ENCODE results near the gene BBS12.

Gene BBS12

DNA sequence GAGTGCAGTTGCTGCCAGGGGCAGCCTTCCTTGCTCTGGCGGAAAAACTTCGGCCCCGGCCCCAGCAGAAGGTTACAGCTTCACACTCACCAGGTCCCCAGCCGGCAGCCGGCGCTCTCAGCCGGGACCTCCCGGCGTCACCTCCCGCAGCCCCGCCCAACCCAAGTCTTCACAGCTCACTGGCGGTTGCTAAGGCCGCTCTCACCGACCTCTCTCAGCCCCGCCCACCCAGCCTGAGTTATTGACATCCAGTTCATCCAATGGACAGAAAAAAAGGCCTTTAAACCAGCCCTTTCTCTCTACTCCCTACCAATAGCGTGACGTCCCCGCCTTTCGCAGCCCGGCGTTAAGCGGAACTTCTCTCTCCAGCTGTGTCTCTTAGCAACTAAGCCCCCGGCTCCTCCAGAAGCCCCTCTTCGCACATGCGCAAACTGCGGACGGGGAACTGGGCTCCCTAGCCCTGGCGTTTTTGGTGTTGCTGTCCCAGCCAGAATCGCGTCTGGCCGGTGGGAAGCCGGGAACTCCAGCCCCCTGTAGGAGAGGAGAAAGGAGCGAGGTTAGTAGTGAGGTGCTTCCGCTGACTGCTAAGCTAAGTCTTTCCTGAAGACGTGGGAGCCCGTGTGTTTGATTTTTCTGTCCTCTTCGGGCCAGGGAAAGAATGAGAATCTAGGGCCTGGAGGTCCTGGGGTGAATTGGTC, at the start of gene BBS12:
Gene BBS12, plus strand, starts transcription at position 376 of the 698 bp plus-strand sequence. CDS start 9,189 bp downstream, outside the sequence.
- DNase-seq = peak; percentile 88 to 89

DNA sequence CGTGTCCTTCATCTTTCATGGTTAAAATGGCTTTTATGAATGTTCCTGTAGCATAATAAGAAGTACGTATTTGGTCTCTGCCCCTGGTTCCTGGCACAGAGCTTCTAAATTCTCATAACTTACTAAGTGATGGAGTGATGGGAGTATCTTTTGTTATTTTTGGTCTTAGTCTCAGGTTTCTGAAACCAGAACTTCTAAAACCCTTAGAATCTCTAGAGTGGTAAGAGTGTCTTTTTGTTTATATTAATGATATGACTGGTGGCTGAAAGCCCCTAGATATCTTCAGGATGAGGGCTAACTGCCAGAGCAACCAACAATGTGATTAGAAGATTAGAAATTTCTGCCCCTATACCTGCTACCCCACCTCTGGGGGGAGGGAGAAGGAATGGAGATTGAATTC, 45.8 kb upstream of the BBS12 start:
- no peak for DNase-seq

DNA sequence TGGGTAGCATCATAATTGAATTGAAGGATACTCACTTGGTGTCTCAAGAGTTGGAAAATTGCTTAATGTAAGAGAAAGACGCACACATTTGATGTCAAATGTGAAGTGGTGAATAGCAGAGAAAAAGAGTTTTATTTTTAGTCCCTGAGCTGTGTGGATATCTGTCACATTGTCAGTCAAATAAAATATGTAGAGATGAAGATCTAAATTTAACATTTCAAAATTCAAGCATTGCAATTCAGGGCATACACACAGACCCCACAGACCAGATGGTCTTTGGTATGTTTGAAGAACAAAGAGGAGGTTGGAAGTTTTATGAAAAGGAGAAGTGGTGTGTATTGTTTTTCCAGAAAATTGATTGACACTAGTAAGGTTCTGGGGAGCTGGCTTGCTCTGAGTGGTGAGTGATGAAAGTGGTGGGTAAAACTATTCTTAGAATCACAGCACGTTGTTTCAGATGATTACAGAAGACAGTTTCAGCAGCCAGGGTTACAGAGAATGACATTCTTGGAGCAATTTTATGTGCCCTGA, 44.9 kb upstream of the BBS12 start:
- DNase-seq = no peak

DNA sequence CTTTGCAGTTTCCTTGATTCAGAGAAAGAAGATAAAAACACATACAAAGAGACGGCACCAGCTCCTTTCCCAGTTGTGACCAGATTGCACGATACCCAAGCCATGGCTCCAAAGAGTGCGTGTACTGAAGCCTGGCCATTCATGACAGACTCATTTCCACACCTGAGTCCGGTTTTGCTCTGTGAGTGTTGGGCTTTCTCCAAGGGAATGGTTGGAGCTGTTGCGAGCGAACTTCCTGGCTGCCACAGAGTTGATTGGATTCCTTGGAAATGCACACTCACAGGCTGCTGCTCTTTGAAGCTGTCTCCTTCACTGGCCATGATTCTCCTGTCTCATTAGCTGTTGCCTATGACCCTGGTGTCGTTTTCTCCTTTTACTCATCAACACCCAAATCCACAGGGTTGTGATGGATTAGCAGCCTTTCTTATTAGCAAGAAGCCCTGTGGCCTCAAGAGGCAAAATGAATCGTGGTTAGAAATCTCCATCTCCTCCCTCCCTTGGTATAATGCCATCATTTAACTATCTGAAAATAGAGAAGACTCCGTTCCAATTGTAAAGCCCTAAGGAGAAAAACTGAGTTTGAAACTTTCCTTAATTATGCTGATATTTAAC, 43.9 kb upstream of the BBS12 start:
- no peak for DNase-seq

GRCh38 chr4:122689972-122690371, 42.5 kb upstream of the BBS12 start:
- no peak for DNase-seq

DNA sequence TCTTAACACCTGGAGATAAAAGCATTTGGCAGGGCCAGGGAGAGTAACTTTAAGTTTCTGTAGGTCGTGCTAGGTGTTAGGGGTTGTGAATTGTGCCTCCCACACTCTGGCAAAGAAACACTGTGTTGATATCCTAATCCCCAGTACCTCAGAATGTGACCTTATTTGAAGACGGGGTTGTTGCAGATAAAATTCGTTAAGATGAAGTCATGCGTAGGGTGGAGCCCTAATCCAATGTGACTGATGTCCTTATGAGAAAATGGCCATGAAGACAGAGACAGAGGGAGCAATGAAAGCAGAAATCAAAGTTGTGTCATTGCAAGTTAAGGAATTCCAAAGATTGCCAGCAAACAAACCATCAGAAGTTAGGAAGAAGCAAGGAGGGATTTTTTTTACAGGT, 40.5 kb upstream of the BBS12 start:
- no peak for DNase-seq

GRCh38 chr4:122692641-122693520, 39.6 kb upstream of the BBS12 start:
- no peak for DNase-seq

DNA sequence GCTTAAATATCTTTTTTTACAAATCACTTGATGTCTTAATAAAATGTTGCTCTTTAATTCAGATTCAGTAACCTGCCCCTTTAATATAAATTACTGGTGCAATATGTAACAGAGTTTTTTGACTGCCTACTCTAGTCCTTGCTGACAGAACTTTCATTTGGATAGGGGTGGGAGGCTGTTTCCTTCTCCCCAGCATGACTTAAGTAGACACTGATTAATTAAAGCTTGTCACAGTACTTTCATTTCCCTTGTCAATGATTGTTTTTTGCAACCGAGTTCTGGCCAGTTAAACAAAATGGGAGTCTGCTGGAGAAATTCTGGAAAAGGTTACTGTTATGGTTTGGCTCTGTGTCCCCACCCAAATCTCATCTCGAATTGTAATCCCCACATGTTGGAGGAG, 37.3 kb upstream of the BBS12 start:
- DNase-seq = no peak

- DNase-seq = peak in 1 of 2 experiments; percentile 31
These were observed 32.3 kb upstream of the BBS12 start for GRCh38 chr4:122700178-122700725.

DNA sequence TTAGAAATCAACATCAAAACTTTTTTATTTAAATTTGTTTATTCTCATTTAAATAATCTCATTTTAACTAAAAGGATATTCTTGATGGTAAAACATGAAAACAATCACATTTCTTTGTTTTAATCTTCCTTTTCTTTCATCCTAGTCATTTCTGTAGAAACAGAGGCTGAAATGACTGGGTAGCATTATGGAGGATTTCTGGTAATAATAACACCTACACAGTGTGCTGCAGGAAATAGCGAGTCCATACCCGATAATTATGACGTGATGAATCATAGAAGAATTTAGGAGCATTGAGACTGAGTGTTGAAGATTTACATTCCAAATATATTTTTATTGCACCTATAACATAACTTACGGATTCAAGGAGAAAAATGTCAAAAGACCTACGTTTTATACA, 31.4 kb upstream of the BBS12 start:
- DNase-seq = no peak

DNA sequence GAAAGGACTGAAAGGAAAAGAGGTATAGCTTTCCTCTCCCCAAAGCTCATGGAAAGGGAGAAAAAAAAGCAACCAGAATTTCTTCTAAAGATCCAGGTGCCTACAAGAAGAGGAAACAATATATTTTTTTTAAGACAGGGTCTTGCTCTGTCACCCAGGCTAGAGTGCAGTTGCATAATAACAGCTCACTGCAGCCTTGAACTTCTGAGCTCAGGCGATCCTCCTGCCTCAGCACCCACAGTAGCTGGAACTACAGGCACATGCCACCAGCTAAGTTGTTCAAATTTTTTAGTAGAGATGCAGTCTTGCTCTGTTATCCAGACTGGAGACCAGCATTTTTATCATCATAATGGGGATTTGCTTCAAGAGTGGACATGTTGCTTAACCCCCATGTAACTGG, 30.5 kb upstream of the BBS12 start:
- DNase-seq = no peak

- DNase-seq = no peak
These were observed 29.6 kb upstream of the BBS12 start for GRCh38 chr4:122702939-122703338.

GRCh38 chr4:122703868-122704267, 28.6 kb upstream of the BBS12 start:
- DNase-seq = no peak

DNA sequence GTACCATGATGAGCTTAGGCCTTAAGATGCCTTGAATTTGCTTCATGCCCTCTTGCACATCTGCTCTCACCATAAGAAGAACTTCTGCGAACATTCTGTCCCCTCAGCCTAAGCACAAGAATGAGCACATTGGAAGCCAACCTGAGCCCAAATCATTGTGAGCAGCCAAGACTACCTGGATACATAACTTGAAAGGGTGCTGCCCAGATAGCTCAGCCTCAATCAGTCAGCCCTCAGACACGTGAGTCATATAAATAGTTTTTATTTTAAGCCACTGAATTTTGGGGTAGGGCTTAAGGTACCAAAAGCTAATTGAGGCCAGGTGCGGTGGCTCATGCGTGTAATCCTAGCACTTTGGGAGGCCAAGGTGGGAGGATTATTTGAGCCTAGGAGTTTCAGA, 27.5 kb upstream of the BBS12 start:
- DNase-seq = no peak

DNA sequence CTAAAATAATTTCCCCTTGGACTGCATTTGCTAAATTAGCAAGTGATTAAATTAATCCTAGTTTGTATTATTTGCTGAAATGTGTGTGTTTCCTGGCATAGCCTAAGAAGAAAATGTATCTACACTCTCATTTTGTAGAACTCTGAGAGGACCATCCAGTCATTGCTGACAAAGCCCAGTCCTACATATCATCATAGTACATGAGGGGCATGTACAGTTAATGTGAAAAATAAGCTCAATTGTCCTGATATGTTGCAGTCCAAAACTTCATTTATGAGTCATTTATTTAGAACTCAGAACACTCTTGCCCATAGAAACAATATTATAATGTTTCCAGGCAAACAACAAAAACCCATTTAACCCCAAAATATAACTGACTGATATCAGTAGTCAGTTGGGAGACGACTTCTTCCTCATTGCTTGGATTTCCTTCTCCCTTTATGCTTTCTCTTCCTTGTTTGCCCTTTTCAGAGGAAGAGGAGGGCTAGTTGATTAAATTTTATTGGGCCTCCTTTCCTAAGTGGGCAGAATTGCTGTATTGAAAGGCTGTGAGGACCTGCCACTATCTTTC, 26.9 kb upstream of the BBS12 start:
- DNase-seq = no peak

- DNase-seq = no peak
These were observed 26.0 kb upstream of the BBS12 start for GRCh38 chr4:122706511-122706910.

GRCh38 chr4:122707497-122707896, 25.0 kb upstream of the BBS12 start:
- no peak for DNase-seq

GRCh38 chr4:122709236-122709635, 23.3 kb upstream of the BBS12 start:
- DNase-seq = no peak

DNA sequence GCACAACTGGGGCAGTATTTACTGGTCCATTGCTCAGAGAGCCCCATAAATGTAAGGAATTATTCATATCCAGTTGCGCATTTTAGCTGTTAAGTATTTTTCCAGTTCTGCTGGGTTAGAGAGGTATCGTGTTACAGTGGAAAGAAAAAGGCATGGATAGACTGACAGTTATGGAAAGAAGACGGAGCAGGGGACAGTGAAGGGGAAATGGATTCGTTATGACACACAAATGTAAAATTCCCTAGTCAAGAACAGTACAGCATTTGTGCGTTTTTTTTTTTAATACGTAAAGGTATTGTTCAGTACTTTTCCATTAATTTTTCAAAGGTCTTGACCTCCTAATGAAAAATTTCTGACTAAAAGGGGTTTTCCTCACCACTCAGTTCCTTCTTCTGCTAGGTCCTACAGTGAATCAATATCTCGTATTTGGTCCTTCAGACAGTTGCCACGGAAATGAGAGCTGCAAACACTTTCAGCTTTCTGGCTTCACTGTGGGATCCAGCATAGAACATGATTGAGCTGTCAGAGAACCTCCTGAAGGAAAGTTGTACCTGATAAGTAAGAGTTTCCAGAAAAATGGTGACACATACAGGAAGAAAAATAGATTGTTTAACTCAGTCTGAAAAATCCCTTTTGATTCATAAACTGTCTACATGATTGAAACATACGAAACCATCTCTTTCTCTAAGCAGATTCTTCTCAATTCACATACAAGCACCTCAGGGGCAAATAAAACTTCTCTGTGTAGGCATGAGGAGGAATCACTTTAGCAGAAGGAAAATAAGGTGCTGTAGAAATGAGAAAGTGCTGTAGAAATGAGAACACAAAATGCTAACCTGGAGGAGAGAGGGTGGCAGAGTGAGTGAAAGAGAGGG, 21.8 kb upstream of the BBS12 start:
- no peak for DNase-seq

DNA sequence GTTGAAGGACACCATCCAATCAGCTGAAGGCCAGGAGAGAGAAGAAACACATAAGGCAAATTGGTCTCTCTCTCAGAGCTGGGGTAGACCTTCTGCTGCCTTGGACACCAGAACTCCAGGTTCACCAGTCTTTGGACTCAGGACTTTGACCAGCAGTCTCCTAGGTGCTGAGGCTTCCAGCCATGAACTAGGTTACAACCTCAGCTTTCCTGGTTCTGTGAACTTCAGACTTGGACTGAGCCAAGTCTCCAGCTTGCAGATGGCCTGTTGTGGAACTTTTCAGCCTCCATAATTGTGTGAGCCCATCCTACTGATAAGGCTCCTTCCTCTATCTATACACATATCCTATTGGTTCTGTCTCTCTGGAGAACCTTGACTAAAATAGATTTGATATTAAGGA, 20.6 kb upstream of the BBS12 start:
- DNase-seq = no peak

- DNase-seq = no peak
These were observed 19.7 kb upstream of the BBS12 start for GRCh38 chr4:122712782-122713181.

DNA sequence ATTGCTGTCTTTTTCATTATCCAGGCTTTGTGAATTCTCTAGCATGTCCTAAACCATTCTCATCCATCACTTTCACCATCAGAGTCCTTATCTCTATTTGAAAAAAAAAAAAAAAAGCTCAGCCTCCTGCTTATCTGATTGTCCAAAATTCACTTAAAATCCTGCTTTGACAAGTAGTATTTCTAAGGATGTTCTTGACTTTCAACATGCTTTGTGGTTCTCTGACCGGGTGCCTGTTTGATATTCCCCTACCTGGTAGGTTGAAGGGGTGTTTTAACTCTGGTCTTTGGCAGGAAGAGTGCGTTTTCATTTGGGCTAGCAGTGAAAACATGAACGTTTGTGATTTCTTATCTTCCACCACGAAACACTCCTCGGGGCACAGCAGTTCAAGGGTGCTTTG, 17.3 kb upstream of the BBS12 start:
- no peak for DNase-seq

Measured in SHP77 (cell line).